ENCODE measurements around the gene GALNT13.

DNA sequence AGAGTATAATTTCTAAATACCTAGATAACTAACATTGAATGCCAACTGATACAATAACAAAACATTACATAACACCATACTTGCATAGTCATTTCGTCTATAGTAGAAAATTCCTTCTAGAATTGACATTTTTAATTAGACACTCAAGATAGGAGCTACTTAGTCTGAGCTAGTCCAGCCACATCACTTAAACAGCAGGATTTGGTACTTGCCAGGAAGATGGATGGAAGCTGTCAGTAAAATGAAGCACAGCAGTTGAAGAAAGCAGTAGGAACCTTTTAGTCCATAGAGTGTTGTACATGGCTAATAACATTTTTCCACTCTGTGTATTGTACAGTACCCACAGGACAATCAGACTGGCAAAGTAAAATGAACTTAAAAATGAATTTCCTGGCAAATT is 372.0 kb downstream of the GALNT13 start:
- TF ChIP-seq, protein P1, sequence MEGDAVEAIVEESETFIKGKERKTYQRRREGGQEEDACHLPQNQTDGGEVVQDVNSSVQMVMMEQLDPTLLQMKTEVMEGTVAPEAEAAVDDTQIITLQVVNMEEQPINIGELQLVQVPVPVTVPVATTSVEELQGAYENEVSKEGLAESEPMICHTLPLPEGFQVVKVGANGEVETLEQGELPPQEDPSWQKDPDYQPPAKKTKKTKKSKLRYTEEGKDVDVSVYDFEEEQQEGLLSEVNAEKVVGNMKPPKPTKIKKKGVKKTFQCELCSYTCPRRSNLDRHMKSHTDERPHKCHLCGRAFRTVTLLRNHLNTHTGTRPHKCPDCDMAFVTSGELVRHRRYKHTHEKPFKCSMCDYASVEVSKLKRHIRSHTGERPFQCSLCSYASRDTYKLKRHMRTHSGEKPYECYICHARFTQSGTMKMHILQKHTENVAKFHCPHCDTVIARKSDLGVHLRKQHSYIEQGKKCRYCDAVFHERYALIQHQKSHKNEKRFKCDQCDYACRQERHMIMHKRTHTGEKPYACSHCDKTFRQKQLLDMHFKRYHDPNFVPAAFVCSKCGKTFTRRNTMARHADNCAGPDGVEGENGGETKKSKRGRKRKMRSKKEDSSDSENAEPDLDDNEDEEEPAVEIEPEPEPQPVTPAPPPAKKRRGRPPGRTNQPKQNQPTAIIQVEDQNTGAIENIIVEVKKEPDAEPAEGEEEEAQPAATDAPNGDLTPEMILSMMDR (IDR thresholded peaks at IDR 0.05) = no peak
- TF ChIP-seq ZFX (IDR thresholded peaks at IDR 0.05; ENCODE audit: borderline replicate concordance) = no peak
